HEK293 (cell line): ENCODE data around the gene TEAD2.

ENCODE experiments used
- MEIS1 ChIP-seq: sonication (generic); formaldehyde crosslinking; IDR thresholded peaks from 2 replicates; pipeline ENCODE4 v1.8.1; 2022; ENCODE audit warnings: missing genetic modification reagents, mild to moderate bottlenecking, borderline replicate concordance
- SETDB1 ChIP-seq: IDR thresholded peaks from one replicate; pipeline ENCODE4 v1.6.1; 2017; ENCODE audit warnings: mild to moderate bottlenecking, low read length, moderate library complexity, mixed read lengths; ENCODE audit not compliant: insufficient read length
- ZNF350 ChIP-seq: fragments of 450-650 bp; formaldehyde crosslinking; IDR thresholded peaks from 2 replicates; pipeline ENCODE4 v1.5.0; 2017; ENCODE audit warnings: missing biosample characterization, mild to moderate bottlenecking, missing genetic modification characterization
- ZNF423 ChIP-seq: fragments of 450-650 bp; formaldehyde crosslinking; IDR thresholded peaks from 2 replicates; pipeline ENCODE4 v1.5.1; 2016; ENCODE audit warnings: missing biosample characterization, missing genetic modification characterization
- ZNF792 ChIP-seq: fragments of 450-650 bp; formaldehyde crosslinking; IDR thresholded peaks from 2 replicates; pipeline ENCODE4 v1.5.1; 2016; ENCODE audit warnings: missing biosample characterization, missing genetic modification characterization
- TF ChIP-seq, protein P1 (sequence below): fragments of 450-650 bp; formaldehyde crosslinking; conservative IDR thresholded peaks from 2 replicates; pipeline ENCODE4 v1.5.1; 2016; ENCODE audit warnings: low read depth, missing biosample characterization, missing genetic modification characterization

DNA sequence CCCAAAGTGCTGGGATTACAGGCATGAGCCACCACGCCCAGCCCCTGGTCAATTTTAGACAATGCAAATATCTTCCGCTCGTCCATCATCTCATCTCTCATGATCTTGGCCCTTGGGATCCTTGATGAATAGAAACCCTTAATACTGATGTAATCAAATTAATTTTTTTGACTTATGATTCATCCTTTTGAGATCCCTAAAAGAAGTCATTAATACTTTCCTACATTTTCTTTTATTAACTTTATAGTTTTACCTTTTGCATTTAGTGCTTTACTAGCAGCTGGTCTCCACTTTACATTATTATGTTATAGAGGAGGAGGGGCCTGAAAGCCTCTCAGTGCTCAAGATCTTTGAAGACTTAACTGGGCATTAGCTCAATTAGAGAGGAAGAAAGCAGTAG, 18.2 kb upstream of the TEAD2 start:
- no peak for TF ChIP-seq ZNF792 (tag by site-specific recombination)
- TF ChIP-seq ZNF423 (tag by site-specific recombination): no peak
- TF ChIP-seq, protein P1, sequence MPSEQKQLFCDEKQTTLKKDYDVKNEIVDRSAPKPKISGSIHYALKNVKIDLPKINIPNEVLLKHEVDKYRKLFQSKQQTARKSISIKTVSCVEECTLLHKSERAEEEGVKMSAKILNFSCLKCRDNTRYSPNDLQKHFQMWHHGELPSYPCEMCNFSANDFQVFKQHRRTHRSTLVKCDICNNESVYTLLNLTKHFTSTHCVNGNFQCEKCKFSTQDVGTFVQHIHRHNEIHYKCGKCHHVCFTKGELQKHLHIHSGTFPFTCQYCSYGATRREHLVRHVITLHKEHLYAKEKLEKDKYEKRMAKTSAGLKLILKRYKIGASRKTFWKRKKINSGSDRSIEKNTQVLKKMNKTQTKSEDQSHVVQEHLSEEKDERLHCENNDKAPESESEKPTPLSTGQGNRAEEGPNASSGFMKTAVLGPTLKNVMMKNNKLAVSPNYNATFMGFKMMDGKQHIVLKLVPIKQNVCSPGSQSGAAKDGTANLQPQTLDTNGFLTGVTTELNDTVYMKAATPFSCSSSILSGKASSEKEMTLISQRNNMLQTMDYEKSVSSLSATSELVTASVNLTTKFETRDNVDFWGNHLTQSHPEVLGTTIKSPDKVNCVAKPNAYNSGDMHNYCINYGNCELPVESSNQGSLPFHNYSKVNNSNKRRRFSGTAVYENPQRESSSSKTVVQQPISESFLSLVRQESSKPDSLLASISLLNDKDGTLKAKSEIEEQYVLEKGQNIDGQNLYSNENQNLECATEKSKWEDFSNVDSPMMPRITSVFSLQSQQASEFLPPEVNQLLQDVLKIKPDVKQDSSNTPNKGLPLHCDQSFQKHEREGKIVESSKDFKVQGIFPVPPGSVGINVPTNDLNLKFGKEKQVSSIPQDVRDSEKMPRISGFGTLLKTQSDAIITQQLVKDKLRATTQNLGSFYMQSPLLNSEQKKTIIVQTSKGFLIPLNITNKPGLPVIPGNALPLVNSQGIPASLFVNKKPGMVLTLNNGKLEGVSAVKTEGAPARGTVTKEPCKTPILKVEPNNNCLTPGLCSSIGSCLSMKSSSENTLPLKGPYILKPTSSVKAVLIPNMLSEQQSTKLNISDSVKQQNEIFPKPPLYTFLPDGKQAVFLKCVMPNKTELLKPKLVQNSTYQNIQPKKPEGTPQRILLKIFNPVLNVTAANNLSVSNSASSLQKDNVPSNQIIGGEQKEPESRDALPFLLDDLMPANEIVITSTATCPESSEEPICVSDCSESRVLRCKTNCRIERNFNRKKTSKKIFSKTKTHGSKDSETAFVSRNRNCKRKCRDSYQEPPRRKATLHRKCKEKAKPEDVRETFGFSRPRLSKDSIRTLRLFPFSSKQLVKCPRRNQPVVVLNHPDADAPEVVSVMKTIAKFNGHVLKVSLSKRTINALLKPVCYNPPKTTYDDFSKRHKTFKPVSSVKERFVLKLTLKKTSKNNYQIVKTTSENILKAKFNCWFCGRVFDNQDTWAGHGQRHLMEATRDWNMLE: no peak
- TF ChIP-seq ZNF350: no peak
- TF ChIP-seq SETDB1: no peak
- TF ChIP-seq MEIS1 (CRISPR knock-in tag): no peak
